HG03039 (cell line): ENCODE measurements around the gene CFAP99.

ENCODE experiments used
- ATAC-seq: cut with Tn5 transposase; IDR thresholded peaks from one replicate; pipeline ENCODE4 v1.9.1; 2021; ENCODE audit warnings: mild to moderate bottlenecking, moderate library complexity; ENCODE audit not compliant: unreplicated experiment

The CFAP99 gene

GRCh38 chr4:2497931-2498330 lies 79.2 kb downstream of the CFAP99 start:
- ATAC-seq, result peak; percentile 74

GRCh38 chr4:2500547-2500946 lies 81.8 kb downstream of the CFAP99 start:
- ATAC-seq, result no peak

- ATAC-seq, result no peak
These were observed 82.4 kb downstream of the CFAP99 start for GRCh38 chr4:2501034-2501594.

- no peak for ATAC-seq
These were observed 85.1 kb downstream of the CFAP99 start for GRCh38 chr4:2503809-2504208.

GRCh38 chr4:2507259-2507658 lies 88.5 kb downstream of the CFAP99 start:
- no peak for ATAC-seq

GRCh38 chr4:2507855-2508254 lies 89.1 kb downstream of the CFAP99 start:
- no peak for ATAC-seq

- no peak for ATAC-seq
These were observed 91.8 kb downstream of the CFAP99 start for GRCh38 chr4:2510351-2511259.

- no peak for ATAC-seq
These were observed 92.9 kb downstream of the CFAP99 start for GRCh38 chr4:2511645-2512131.
